Measurements from ENCODE around the gene TNNT2.

The TNNT2 gene

DNA sequence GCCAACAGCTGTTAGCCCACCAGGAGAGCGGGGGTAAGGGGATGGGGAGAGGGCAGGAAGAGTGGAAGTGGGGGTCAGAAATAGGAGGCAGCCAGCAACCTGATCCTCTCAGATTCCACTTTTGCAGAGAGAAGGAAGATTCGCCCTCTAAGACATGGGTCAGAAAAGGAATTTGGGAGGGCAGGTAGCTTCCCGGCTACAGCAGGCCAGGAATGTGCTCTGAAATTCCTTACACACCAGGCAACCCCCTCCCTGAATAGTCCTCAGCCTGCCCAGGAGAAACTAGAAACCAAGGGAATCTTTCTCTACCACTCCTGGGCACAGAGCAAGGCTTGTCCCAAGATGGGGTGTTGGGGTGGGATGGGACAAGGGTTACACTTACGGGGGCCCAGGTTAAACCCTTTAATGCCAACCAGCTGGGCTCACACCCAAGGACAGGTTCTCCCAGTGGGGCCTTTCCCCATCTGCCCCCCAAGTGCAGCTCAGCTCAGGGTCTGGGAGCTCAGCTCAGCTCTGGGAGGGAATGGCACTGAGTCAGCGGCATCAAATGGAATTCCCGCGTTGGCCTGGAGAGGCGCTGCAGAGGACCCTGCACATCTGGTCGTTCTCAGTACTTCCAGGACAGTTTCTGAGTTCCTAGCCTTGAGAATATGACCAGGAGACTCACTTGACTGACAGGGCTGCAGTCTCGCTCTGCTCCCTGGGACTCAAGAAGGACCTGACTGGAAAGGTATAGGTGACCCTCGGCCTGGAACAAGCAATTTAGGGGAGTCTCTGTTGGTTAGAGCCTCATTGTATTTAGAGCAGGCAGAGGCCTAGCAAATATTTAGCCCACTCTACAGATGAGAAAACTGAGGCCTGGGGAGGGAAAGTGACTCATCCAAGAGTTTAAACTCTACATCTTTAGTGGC, 761 bp downstream of the TNNT2 start:
- TF ChIP-seq POLR2A (IDR thresholded peaks at IDR 0.05; ENCODE audit: low read depth, low read length): no peak
- FAIRE-seq (no peak), DNase-seq (ENCODE audit: insufficient read length, low spot score) (peak; percentile 75)

GRCh38 chr1:201376107-201376463, 1.4 kb downstream of the TNNT2 start:
- FAIRE-seq: no peak
- no peak for TF ChIP-seq POLR2A (IDR thresholded peaks at IDR 0.05; ENCODE audit: low read depth, low read length)
- DNase-seq (ENCODE audit: insufficient read length, low spot score): no peak

- FAIRE-seq: no peak
- TF ChIP-seq POLR2A (IDR thresholded peaks at IDR 0.05; ENCODE audit: low read depth, low read length): no peak
- no peak for DNase-seq (ENCODE audit: insufficient read length, low spot score)
Observed at GRCh38 chr1:201375169-201375568, 2.3 kb downstream of the TNNT2 start.

GRCh38 chr1:201374364-201374763, 3.1 kb downstream of the TNNT2 start:
- no peak for TF ChIP-seq POLR2A (IDR thresholded peaks at IDR 0.05; ENCODE audit: low read depth, low read length)
- DNase-seq (ENCODE audit: insufficient read length, low spot score) (no peak), FAIRE-seq (no peak)

DNA sequence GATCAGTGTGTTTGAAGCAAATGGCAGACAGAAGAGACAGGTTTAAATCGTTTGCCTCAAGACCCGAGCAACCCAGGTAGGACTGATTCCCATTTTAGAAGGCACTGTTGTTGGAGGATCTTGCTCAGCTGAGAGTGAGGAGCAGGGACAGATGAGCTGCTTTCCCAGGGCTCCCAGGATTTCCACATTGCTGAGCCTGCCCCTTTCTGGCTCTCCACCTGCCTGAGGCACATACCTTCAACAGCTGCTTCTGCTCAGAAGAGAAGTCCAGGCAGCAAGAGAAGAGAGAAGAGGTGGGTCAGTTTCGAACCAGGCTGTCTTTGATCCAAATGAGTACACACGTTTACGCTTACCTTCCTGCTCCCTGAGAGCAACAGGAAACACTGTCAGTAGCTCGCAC, 5.7 kb downstream of the TNNT2 start:
- FAIRE-seq (no peak), DNase-seq (ENCODE audit: insufficient read length, low spot score) (no peak)
- no peak for TF ChIP-seq POLR2A (IDR thresholded peaks at IDR 0.05; ENCODE audit: low read depth, low read length)

- DNase-seq (ENCODE audit: insufficient read length, low spot score) (no peak), FAIRE-seq (no peak)
- no peak for TF ChIP-seq POLR2A (IDR thresholded peaks at IDR 0.05; ENCODE audit: low read depth, low read length)
Observed at GRCh38 chr1:201371276-201371675, 6.2 kb downstream of the TNNT2 start.

DNA sequence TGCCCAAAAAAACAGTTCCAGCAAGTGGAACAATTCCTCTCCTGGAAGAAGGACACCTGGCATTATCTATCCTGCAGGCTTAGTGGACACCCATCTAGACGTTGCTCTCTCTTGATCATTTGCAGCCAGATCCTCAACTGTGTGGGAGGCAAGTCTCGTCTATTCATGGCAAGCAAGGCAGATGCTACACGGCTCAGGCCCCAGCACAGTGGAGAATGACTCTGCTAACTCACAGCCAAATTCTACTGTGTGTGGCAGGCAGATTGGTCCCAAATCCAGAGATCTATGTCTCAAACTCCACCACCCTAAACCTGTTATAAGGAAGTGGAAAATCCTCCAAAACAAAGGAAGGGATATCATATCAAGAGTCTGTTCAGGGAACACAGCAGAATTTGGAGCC, 7.0 kb downstream of the TNNT2 start:
- DNase-seq (ENCODE audit: insufficient read length, low spot score): no peak
- FAIRE-seq: no peak
- no peak for TF ChIP-seq POLR2A (IDR thresholded peaks at IDR 0.05; ENCODE audit: low read depth, low read length)

GRCh38 chr1:201369209-201369608, 8.3 kb downstream of the TNNT2 start:
- no peak for TF ChIP-seq POLR2A (IDR thresholded peaks at IDR 0.05; ENCODE audit: low read depth, low read length)
- FAIRE-seq (no peak), DNase-seq (ENCODE audit: insufficient read length, low spot score) (no peak)

DNA sequence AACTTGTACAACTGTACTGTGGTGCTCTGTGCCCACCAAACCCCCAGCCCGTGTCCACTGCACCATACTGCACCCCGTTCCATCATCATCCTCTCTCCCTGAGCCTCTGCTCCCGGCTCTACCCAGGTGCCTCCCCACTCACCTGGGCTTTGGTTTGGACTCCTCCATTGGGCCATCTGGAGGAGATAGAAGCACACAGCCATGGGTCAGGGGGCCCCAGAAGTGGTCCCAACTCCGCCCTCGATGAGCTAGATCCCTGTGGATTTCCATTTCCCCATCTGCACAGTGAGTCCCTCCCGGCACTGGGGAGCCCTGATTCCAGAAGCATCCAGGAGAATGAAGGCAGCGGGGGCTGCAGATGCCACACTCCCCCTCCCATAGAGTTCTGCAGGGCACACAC, 10.8 kb downstream of the TNNT2 start:
- DNase-seq (ENCODE audit: insufficient read length, low spot score): no peak
- FAIRE-seq: no peak
- no peak for TF ChIP-seq POLR2A (IDR thresholded peaks at IDR 0.05; ENCODE audit: low read depth, low read length)

DNA sequence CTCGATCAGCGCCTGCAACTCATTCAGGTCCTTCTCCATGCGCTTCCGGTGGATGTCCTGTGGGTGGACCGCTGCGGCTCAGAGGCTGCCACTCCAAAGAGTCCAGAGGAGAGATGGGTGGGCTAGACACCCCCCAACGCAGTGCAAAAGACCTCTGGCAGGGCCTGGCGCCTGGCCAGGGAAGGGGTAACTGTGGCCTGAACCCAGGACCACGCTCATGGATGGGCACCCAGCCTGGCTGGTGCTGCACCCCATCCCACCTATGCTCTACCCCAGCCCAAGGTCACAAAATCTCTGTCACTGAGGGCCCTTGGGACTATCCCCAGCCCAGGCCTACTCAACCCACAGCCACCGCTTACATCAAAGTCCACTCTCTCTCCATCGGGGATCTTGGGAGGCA, 12.2 kb downstream of the TNNT2 start:
- FAIRE-seq (no peak), DNase-seq (ENCODE audit: insufficient read length, low spot score) (no peak)
- TF ChIP-seq POLR2A (IDR thresholded peaks at IDR 0.05; ENCODE audit: low read depth, low read length): no peak

GRCh38 chr1:201364808-201365105, 12.7 kb downstream of the TNNT2 start:
- DNase-seq (ENCODE audit: insufficient read length, low spot score) (no peak), FAIRE-seq (no peak)
- no peak for TF ChIP-seq POLR2A (IDR thresholded peaks at IDR 0.05; ENCODE audit: low read depth, low read length)

DNA sequence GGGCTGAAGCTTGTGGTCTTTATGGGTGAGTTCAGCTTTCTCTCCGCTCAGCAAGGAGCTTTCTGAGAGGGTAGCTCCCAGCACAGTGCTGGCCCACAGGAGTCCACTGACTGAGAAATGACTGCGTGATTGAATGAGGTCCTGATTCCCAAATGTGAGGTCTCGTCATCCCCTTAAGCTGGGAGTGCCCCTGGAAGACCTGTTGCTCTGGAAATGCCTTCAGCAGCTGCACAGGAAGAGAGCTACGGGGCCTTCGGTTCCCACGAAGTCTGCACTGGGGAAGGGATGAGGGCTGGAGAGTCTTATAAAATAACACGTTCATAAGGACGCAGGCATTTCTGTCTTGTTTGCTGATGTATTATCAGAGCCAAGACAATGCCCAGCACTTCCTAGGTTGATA, 14.0 kb downstream of the TNNT2 start:
- DNase-seq (ENCODE audit: insufficient read length, low spot score) (no peak), FAIRE-seq (no peak)
- no peak for TF ChIP-seq POLR2A (IDR thresholded peaks at IDR 0.05; ENCODE audit: low read depth, low read length)

DNA sequence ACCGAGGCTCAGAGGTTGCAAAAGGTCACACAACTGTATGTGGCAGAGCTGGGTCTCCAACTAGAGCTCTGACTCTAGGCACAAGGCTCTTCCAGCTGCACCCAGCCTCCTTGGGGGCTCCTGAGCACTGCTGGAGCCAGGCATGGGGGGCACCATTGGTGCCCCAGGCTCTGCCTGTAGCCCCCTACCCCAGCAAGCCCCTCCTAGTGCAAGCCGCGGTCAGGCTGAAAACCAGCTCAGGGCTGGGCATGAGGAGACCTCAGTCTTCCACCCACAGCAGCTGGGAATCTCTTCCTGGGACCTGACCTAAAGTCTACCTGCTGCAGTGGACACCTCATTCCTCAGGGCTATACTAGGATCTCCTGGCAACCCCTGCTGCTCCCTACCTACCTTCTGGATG, 14.6 kb downstream of the TNNT2 start:
- no peak for DNase-seq (ENCODE audit: insufficient read length, low spot score)
- no peak for TF ChIP-seq POLR2A (IDR thresholded peaks at IDR 0.05; ENCODE audit: low read depth, low read length)
- FAIRE-seq: no peak

GRCh38 chr1:201361652-201362504, 15.6 kb downstream of the TNNT2 start:
- TF ChIP-seq POLR2A (IDR thresholded peaks at IDR 0.05; ENCODE audit: low read depth, low read length): no peak
- FAIRE-seq (no peak), DNase-seq (ENCODE audit: insufficient read length, low spot score) (peak; percentile 70)

Data from H54 (cell line).